GM18858 (cell line): ENCODE data around the gene PSORS1C1.

ENCODE experiments used
- ATAC-seq: cut with Tn5 transposase; IDR thresholded peaks from one replicate; pipeline ENCODE4 v1.9.1; 2021; ENCODE audit not compliant: unreplicated experiment

The PSORS1C1 gene

DNA sequence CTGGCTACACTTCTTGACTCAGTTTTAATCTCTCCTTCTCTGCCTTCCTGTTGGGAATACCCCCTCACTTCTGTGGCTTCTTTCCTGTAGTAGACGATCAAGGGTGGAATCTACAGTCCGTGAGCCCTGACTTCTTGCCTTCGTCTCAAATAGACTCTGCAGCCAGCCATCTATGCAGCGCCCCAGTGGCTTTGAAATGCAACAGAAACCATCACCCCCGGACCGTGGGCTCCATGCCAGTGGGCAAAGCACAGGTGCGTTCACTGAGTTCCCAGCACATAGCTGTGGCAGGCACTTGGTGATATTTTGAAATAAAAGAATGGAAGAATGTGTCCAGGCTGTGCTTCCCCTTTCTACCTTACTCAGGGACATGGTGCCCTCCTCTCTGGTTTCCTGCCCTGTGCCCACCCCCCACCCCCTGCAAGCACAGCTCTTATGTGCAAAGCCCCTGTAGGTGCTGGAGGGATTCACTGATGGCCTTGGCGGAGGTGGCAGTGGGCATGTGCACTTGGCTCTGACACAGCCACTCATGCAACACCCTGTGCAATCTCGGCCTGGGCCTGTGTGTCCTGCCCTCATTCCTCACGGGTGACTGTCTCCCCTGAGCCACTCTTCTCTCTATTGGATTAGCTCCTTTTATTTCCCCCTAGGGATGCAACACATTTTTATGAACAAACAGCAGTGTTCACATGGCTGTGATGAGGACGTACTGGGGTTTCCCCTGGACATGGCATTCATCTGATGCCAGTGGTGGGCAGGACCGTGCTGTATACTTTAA, 11.2 kb downstream of the PSORS1C1 start:
- ATAC-seq: no peak

DNA sequence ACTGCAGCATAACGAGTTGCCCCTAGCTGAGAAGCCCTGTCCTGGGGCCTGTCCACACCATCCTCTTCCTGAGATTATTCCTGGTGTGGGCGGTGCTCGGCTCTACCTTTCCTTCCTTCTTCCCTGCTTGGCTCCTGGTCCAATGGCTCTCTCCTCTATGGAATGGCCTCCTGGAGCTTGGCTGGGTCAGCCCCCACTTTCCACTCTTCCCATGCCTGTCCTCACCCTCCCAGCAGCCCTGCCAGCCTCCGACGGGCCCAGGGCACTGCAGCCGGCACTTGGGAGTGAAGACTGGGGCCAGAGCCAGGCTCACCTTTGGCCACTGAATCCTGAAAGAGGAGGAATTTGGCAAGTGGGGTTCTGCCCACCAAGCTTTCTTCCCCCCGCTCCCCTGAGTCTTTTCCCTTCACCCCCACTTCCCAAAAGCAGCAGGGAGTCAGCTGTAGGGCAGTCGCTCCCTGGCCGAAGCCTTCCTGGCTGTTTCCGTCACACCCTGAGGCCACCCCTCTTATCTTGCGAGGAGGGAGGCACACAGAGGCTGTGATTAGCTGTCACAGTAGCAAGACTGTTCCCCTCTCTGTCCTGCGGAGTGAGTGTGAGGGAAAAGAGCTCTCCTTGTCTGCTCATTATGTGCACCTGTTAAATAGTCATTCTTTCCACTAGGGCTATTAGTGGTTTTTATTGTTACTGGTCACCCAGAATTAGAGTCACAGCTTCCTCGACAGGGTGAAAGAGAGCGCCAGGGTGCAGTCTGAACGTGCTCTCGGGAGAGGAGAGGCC, 12.0 kb downstream of the PSORS1C1 start:
- ATAC-seq: no peak

DNA sequence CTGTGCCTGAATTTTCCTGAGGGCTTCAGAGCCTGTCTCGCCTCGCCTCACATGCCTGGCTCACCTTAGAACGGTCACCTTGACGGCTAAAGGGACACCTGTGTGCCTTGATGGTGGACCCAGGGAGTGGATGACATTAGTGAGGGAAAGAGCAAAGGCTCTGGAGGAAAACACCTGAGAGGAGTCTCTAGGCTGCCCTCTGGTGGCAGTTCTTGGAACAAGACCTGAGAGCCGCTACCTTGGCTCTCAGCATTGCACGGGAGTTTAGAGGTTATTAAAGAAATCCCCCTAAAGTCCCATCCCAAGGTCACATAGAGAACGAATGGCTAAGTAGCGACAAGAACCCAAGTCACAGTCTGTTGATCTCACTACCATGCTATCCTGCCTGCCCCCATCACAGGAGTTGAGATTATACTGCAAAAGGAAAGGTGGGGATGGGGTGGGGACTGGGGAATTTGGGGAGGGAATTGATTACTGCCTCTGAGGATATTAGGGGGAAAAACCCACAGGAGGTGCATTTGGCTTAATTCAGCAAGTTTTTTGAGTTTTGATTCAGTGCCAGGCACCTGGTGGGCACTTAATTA, 13.6 kb downstream of the PSORS1C1 start:
- no peak for ATAC-seq

DNA sequence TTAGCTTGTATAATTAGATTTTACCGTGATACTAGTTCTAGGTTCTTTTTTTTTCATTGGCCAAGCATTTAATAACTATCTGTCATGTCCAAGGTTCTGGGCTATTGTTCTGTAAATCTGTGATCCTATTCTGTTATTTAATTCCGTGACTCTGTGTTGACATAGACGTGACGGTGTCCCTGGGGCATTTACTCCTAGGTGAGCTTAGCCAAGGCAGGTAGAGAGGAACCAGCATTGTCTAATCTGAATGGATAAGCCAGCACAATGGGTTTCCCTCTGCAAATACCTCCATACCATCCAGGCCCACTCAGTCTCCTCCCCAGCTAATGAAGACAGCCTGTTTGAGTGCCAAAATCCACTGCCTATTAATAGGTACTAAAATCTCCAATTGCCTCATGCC, 14.5 kb downstream of the PSORS1C1 start:
- ATAC-seq: no peak

DNA sequence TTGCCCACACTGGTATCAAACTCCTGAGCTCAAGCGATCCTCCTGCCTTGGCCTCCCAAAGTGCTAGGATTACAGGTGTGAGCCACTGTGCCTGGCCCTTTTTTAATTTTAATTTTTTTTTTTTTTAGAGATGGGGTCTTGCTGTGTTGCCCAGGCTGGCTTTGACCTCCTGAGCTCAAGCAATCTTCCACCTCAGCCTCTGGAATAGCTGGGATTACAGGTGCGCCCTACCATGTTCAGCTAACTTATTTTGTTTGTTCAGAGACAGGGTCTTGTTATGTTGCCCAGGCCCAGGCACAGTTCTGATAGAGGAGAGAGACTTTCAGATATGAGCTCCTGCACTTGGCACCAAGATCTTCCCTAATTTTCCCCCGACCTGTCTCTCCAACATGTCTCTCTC, 16.2 kb downstream of the PSORS1C1 start:
- no peak for ATAC-seq

DNA sequence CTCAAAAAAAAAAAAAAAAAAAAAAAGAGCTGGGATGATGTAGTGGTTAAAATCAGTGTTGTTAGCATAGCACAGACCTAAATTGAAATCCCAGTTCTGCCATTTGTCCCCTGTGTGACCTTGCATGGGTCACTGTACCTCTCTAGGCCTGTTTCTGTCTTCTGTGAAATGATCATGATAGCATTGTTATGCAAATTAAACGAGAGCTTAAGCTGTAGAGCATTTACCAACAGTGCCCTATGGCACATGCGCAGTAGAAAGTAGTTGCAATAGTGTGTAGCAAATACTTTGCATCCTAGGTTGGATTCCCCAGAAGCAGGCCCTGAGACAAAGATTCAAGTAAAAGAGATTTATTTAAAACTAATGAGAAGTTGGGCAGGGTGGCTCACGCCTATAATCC, 17.0 kb downstream of the PSORS1C1 start:
- ATAC-seq: no peak

GRCh38 chr6:31132806-31133205, 18.2 kb downstream of the PSORS1C1 start:
- ATAC-seq: no peak

GRCh38 chr6:31135710-31136109, 21.1 kb downstream of the PSORS1C1 start:
- no peak for ATAC-seq

DNA sequence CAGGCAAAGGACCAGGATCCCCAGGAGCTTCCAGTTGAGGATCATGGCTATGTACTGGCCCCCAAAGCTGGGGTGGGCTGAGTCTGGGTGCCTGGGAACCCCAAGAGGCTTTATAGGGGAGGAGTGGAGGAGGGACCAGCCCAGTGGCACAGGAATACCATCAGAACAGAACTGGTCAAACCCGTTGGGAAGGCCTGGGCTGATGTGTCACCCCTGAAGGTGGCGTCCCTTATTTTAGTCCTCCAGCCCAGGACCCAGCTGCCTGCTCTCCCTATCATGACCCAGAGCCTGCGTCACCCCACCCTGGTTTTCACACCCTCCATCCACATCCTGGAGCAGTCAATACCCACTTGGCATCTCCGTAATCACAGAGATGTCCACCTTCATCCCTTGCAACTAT, 24.4 kb downstream of the PSORS1C1 start, which contains the start of gene PSORS1C2:
TSS of gene PSORS1C2 (minus strand) at position 85 of the 400 bp plus-strand sequence. CDS start at position 45, 40 bp downstream.
- no peak for ATAC-seq

- no peak for ATAC-seq
Measured at GRCh38 chr6:31139599-31139998, 25.0 kb downstream of the PSORS1C1 start.

GRCh38 chr6:31140643-31141042, 26.0 kb downstream of the PSORS1C1 start:
- ATAC-seq: no peak

GRCh38 chr6:31142361-31142761, 27.8 kb downstream of the PSORS1C1 start:
- no peak for ATAC-seq

DNA sequence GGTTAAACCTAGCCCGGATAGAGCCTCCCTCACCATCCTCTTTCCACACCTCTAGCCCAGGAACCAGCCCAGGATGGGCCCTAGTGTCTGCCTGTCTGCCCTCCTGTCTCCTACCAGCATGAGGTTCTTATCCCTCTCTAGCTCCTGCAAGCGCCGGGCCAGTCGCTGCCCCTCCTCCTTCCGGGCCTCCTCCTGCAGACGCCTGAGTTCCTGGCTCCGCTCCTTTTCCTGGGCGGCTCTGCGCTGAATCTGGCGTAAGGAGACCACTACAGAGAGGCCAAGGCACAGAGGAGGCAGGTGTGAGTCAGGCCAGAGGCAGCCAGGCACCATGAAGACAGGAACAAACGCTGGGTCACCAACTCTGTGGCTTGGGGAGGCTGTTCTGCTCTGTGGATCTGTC, 28.5 kb downstream of the PSORS1C1 start:
- ATAC-seq: no peak

DNA sequence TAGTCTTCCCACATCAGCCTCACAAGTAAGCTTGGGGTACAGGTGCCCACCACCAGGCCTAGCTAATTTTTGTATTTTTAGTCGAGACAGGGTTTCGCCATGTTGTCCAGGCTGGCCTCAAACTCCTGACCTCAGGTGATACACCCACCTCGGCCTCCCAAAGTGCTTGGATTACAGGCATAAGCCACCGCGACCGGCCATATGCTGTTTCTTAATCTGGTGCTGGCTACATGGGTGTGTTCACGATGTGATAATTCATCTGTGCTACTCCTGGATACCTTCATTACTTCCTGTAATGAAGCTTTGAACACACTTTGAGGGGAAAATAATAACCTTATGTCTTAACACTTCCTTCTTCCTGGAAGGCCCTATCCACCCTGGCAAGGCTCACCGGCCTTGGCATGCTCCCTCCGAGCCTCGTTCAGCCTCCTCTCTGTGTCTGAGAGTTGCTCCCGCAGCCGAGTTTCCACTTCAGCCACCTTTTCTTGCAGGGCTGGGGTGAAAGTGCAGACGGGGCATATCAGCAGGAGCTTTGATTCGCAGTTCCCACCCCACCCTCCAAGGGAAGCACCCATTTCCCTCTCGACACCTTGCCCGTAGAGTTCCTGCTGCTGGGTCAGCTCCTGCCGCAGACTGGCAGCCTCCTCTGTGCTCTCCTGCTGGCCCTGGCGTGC, 29.8 kb downstream of the PSORS1C1 start:
- no peak for ATAC-seq

- no peak for ATAC-seq
Measured at GRCh38 chr6:31144970-31145340, 30.4 kb downstream of the PSORS1C1 start.

GRCh38 chr6:31145386-31145785, 30.8 kb downstream of the PSORS1C1 start:
- ATAC-seq: no peak

GRCh38 chr6:31149827-31150447, 35.3 kb downstream of the PSORS1C1 start:
- no peak for ATAC-seq

DNA sequence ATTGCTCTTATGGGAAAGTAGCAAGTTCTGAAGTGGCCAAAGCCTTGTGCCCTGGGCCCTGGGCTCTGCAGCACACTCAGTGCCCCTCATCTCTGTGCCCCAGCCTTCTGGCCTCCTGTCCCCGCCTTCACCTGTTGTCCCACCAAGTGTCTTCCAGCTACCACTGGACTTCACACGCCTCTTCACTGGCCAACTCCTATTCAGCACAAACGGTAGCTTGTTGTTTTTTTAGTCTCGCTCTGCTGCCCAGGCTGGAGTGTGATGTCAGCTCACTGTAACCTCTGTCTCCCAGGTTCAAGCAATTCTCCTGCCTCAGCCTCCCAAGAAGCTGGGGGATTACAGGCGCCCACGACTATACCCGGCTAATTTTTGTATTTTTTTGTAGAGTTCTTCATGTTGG, 38.2 kb downstream of the PSORS1C1 start:
- no peak for ATAC-seq

DNA sequence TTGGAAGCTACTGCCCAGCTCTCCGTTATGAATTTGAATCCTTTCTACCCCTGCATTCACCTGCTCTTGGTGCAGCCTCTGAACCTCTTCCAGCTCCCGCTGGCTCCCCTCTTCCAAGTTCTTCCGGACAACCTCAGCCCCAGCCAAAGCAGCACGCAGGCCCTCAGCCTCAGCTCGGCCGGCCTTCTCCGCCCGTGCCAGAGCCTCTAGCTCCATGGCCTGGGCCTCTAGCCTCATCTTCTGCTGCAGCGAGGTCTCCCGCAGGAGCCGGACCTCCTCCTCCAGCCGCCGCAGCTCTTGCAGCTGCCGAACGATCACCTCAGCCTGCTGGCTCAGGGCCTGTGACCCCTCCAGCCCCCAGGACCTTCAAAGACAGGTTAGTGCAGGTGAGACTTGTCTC, 39.8 kb downstream of the PSORS1C1 start:
- no peak for ATAC-seq

- ATAC-seq: no peak
Measured at GRCh38 chr6:31156641-31157040, 42.0 kb downstream of the PSORS1C1 start.
